ENCODE results near the gene TMEM74B. TPM values are rescaled to one million over a fixed set of nuclear protein-coding genes. Genes with fewer than 3 reads are reported as not detected.
A peak's percentile ranks its signal among the peaks of the same experiment; 100 is the strongest.

TMEM74B gene
- total and polyA plus RNA-seq, 3 experiments from 2014 or later = 0.18 TPM; not detected in 2

DNA sequence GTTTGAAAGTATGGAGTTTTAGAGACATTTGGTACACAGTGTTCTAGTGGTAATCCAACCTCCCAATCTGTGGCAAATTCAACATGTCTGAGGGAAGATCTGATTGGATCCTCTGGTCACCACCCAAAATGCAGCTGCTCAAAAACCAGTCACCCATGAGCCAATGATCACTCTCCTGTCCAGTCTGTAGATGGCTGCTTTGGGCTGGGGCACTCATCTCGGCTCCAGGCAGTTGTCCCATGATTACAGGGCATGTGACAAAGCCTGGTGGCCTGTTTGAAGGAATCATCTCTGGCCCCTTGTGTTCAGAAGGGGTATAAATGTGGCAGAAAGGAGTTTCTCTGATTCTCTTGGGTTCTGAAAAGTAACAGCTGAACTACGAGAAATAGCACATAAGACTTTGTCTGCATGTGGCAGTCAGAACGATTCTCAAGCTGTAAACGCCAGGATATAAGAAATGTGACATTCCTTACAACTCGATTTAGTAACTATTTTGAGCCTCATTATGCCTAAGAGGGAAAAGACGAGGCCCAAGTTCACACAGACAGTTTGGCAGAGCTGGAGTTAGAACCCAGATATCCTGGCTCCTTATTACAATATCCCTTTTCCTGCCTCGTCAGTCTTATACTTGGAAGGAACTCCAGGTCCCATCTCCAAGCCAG, 14.6 kb upstream of the TMEM74B start:
- no peak for DNase-seq
- H3K9me3 ChIP-seq (ENCODE audit: low read length) = no peaks in the 10 kb centered on the region
- no peaks in the 10 kb centered on the region for H3K36me3 ChIP-seq (ENCODE audit: insufficient read depth, low read length)
- H3K4me1 Mint-ChIP-seq = peaks cover 0 to 3% (median 0%) of the 10 kb centered on the region in 3 donors
- H3K36me3 Mint-ChIP-seq = no peaks in the 10 kb centered on the region
- H3K27ac Mint-ChIP-seq = no peak overlapping the region
- H3K27me3 ChIP-seq (ENCODE audit: insufficient read depth, low read length, poor library complexity, severe bottlenecking) = no peaks in the 10 kb centered on the region
- H3K27me3 Mint-ChIP-seq = peaks cover 7 to 10% of the 10 kb centered on the region in 2 donors
- H3K27ac ChIP-seq (ENCODE audit: low read depth, low read length) = no peak overlapping the region
- H3K4me3 Mint-ChIP-seq = no peak overlapping the region
- H3K4me1 ChIP-seq (ENCODE audit: insufficient read depth, low read length) = peaks cover 4% of the 10 kb centered on the region
- CTCF ChIA-PET = interaction anchor here (2.0 kb wide), 1 partner anchor 12 kb away, joined by 6 read pairs; no protein-coding TSS in a partner anchor
- no peak overlapping the region for H3K4me3 ChIP-seq (ENCODE audit: low read length)
- POLR2A ChIA-PET = interaction anchor here (0.6 kb wide), 1 partner anchor 276 kb away, joined by 3 read pairs; no protein-coding TSS in a partner anchor
- H3K9me3 Mint-ChIP-seq = no peaks in the 10 kb centered on the region

- Mint-ChIP-seq H3K36me3 (no peaks in the 10 kb centered on the region), H3K27ac (no peak overlapping the region), H3K9me3 (no peaks in the 10 kb centered on the region), H3K27me3 (peaks cover 7 to 10% of the 10 kb centered on the region in 2 donors), H3K4me1 (peaks cover 0 to 3% (median 0%) of the 10 kb centered on the region in 3 donors), H3K4me3 (no peak overlapping the region)
- Histone ChIP-seq H3K36me3 (ENCODE audit: insufficient read depth, low read length) (no peaks in the 10 kb centered on the region), H3K4me1 (ENCODE audit: insufficient read depth, low read length) (peaks cover 4% of the 10 kb centered on the region), H3K4me3 (ENCODE audit: low read length) (no peak overlapping the region), H3K9me3 (ENCODE audit: low read length) (no peaks in the 10 kb centered on the region), H3K27me3 (ENCODE audit: insufficient read depth, low read length, poor library complexity, severe bottlenecking) (no peaks in the 10 kb centered on the region), H3K27ac (ENCODE audit: low read depth, low read length) (no peak overlapping the region)
- POLR2A ChIA-PET = no interaction called here
- DNase-seq = no peak
- CTCF ChIA-PET = interaction anchor here (2.0 kb wide), 1 partner anchor 13 kb away, joined by 6 read pairs; no protein-coding TSS in a partner anchor
Measured at GRCh38 chr20:1198751-1199150, 14.0 kb upstream of the TMEM74B start.

DNA sequence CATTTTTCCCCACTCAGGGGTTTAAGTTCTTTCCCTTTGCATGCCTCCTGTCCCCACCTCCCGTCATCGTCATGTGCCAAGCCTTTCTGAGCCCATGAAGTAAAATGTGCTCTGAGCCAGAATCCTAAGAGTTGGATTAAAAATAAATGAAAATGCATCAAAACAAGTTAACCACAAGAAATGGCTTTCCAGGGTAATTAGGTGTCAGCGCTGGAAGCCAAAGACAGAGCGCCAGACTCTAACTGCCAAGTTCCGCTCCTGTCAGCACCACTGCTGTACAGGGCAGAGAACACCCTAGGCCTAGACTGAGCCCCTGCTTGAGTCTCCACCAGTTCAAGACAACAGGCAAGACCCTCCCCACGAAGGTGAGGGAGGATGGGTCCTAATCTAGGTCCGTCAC, 13.0 kb upstream of the TMEM74B start:
- Mint-ChIP-seq H3K27me3 (peaks cover 7 to 10% of the 10 kb centered on the region in 2 donors), H3K9me3 (no peaks in the 10 kb centered on the region), H3K27ac (no peak overlapping the region), H3K36me3 (no peaks in the 10 kb centered on the region), H3K4me1 (peaks cover 0 to 3% (median 0%) of the 10 kb centered on the region in 3 donors), H3K4me3 (no peak overlapping the region)
- Histone ChIP-seq H3K27me3 (ENCODE audit: insufficient read depth, low read length, poor library complexity, severe bottlenecking) (no peaks in the 10 kb centered on the region), H3K9me3 (ENCODE audit: low read length) (no peaks in the 10 kb centered on the region), H3K27ac (ENCODE audit: low read depth, low read length) (no peak overlapping the region), H3K4me3 (ENCODE audit: low read length) (no peak overlapping the region), H3K4me1 (ENCODE audit: insufficient read depth, low read length) (peaks cover 4% of the 10 kb centered on the region), H3K36me3 (ENCODE audit: insufficient read depth, low read length) (no peaks in the 10 kb centered on the region)
- POLR2A ChIA-PET = interaction anchor here (0.6 kb wide), 1 partner anchor 168 kb away, joined by 4 read pairs; no protein-coding TSS in a partner anchor
- no peak for DNase-seq
- CTCF ChIA-PET = no interaction called here

- Histone ChIP-seq H3K27me3 (ENCODE audit: insufficient read depth, low read length, poor library complexity, severe bottlenecking) (no peaks in the 10 kb centered on the region), H3K9me3 (ENCODE audit: low read length) (no peaks in the 10 kb centered on the region), H3K36me3 (ENCODE audit: insufficient read depth, low read length) (no peaks in the 10 kb centered on the region), H3K27ac (ENCODE audit: low read depth, low read length) (no peak overlapping the region), H3K4me1 (ENCODE audit: insufficient read depth, low read length) (peaks cover 4% of the 10 kb centered on the region), H3K4me3 (ENCODE audit: low read length) (no peak overlapping the region)
- Mint-ChIP-seq H3K27me3 (peaks cover 7 to 10% of the 10 kb centered on the region in 2 donors), H3K36me3 (no peaks in the 10 kb centered on the region), H3K4me3 (no peak overlapping the region), H3K4me1 (peaks cover 0 to 3% (median 0%) of the 10 kb centered on the region in 3 donors), H3K9me3 (no peaks in the 10 kb centered on the region), H3K27ac (no peak overlapping the region)
- ChIA-PET POLR2A (no interaction called here), CTCF (no interaction called here)
- no peak for DNase-seq
Measured at GRCh38 chr20:1196634-1197033, 11.9 kb upstream of the TMEM74B start.

- Mint-ChIP-seq H3K27ac (no peak overlapping the region), H3K4me3 (no peak overlapping the region), H3K36me3 (no peaks in the 10 kb centered on the region), H3K27me3 (peaks cover 5 to 10% of the 10 kb centered on the region in 2 donors), H3K9me3 (no peaks in the 10 kb centered on the region), H3K4me1 (peaks cover 0 to 3% (median 0%) of the 10 kb centered on the region in 3 donors)
- H3K27me3 ChIP-seq (ENCODE audit: insufficient read depth, low read length, poor library complexity, severe bottlenecking) = no peaks in the 10 kb centered on the region
- DNase-seq = no peak
- no peaks in the 10 kb centered on the region for H3K9me3 ChIP-seq (ENCODE audit: low read length)
- H3K27ac ChIP-seq (ENCODE audit: low read depth, low read length) = no peak overlapping the region
- H3K4me1 ChIP-seq (ENCODE audit: insufficient read depth, low read length) = peaks cover 4% of the 10 kb centered on the region
- H3K36me3 ChIP-seq (ENCODE audit: insufficient read depth, low read length) = no peaks in the 10 kb centered on the region
- ChIA-PET CTCF (no interaction called here), POLR2A (no interaction called here)
- H3K4me3 ChIP-seq (ENCODE audit: low read length) = no peak overlapping the region
Measured at GRCh38 chr20:1195226-1195625, 10.4 kb upstream of the TMEM74B start.

DNA sequence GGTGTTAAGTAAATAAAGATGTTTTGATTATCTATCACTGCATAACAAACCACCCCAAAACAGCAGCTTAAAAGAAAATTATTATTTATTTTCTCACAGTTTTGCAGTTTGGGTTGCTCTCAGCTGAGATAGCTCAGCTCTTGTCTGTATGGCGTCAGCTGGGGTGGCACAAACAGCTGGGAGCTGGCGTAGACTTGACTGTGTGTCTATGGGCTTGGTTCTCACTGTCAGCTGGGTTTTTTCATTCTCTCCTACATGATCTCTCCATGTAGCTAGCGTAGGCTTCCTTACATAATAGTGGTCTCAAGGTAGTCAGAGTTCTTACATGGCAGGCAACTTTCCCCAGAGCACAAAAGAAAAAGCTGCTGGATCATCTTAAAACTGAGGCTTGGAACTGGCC, 6.5 kb upstream of the TMEM74B start:
- Histone ChIP-seq H3K27ac (ENCODE audit: low read depth, low read length) (no peak overlapping the region), H3K9me3 (ENCODE audit: low read length) (no peaks in the 10 kb centered on the region), H3K4me3 (ENCODE audit: low read length) (no peak overlapping the region), H3K4me1 (ENCODE audit: insufficient read depth, low read length) (no peaks in the 10 kb centered on the region), H3K36me3 (ENCODE audit: insufficient read depth, low read length) (no peaks in the 10 kb centered on the region), H3K27me3 (ENCODE audit: insufficient read depth, low read length, poor library complexity, severe bottlenecking) (no peaks in the 10 kb centered on the region)
- Mint-ChIP-seq H3K27ac (no peak overlapping the region), H3K36me3 (no peaks in the 10 kb centered on the region), H3K27me3 (peaks cover under 1 to 5% of the 10 kb centered on the region in 2 donors), H3K4me1 (no peaks in the 10 kb centered on the region), H3K4me3 (no peak overlapping the region), H3K9me3 (no peaks in the 10 kb centered on the region)
- ChIA-PET CTCF (no interaction called here), POLR2A (no interaction called here)
- no peak for DNase-seq

DNA sequence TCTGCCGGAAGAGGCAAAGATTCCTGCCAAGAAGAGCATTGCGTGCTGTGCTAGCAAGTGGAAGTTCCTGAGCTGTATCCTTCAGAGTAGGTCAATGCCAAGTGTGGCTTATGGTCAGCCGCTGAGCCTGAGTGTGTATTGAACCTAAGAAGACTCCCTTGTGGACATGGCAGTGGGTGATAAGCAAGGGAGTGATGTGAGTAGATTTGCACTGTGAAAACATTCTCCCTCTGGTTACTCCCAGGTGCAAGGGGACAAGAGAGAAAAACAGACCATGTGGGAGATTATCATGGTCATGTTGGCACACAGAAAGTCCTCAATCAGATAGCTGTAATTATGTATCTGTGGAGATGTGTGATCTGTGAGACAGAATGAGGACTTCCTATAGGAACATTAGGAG, 6.1 kb upstream of the TMEM74B start:
- Mint-ChIP-seq H3K4me3 (no peak overlapping the region), H3K27ac (no peak overlapping the region), H3K4me1 (peaks cover 2 to 4% (median 3%) of the 10 kb centered on the region in 3 donors), H3K36me3 (no peaks in the 10 kb centered on the region), H3K9me3 (no peaks in the 10 kb centered on the region), H3K27me3 (peaks cover 5 to 10% of the 10 kb centered on the region in 2 donors)
- Histone ChIP-seq H3K36me3 (ENCODE audit: insufficient read depth, low read length) (no peaks in the 10 kb centered on the region), H3K9me3 (ENCODE audit: low read length) (no peaks in the 10 kb centered on the region), H3K4me1 (ENCODE audit: insufficient read depth, low read length) (no peaks in the 10 kb centered on the region), H3K4me3 (ENCODE audit: low read length) (no peak overlapping the region), H3K27ac (ENCODE audit: low read depth, low read length) (no peak overlapping the region), H3K27me3 (ENCODE audit: insufficient read depth, low read length, poor library complexity, severe bottlenecking) (no peaks in the 10 kb centered on the region)
- ChIA-PET POLR2A (no interaction called here), CTCF (no interaction called here)
- DNase-seq = no peak

DNA sequence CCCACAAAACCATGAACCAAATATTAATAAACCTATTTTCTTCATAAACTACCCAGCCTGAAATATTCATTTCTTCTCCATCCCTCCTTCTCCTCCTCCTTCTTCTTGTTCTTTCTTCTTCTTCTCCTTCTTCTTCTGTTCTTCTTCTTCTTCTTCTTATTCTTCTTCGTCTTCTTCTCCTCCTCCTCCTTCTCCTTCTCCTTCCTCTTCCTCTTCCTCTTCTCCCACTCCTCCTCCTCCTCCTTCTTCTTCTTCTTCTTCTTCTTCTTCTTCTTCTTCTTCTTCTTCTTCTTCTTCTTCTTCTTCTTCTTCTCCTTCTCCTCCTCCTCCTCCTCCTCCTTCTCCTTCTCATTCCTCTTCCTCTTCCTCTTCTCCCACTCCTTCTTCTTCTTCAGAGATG, 5.0 kb upstream of the TMEM74B start:
- peak overlapping the region in 1 of 8 donors; percentile 37 for H3K27ac Mint-ChIP-seq
- H3K4me3 ChIP-seq (ENCODE audit: low read length) = no peak overlapping the region
- H3K4me1 ChIP-seq (ENCODE audit: insufficient read depth, low read length) = no peaks in the 10 kb centered on the region
- no peak overlapping the region for H3K4me3 Mint-ChIP-seq
- H3K9me3 Mint-ChIP-seq = no peaks in the 10 kb centered on the region
- H3K36me3 ChIP-seq (ENCODE audit: insufficient read depth, low read length) = no peaks in the 10 kb centered on the region
- no peak overlapping the region for H3K27ac ChIP-seq (ENCODE audit: low read depth, low read length)
- CTCF ChIA-PET = no interaction called here
- DNase-seq = no peak
- H3K36me3 Mint-ChIP-seq = no peaks in the 10 kb centered on the region
- peaks cover 3 to 5% (median 4%) of the 10 kb centered on the region in 3 donors for H3K4me1 Mint-ChIP-seq
- H3K9me3 ChIP-seq (ENCODE audit: low read length) = no peaks in the 10 kb centered on the region
- H3K27me3 Mint-ChIP-seq = peaks cover 5 to 7% of the 10 kb centered on the region in 2 donors
- POLR2A ChIA-PET = no interaction called here
- H3K27me3 ChIP-seq (ENCODE audit: insufficient read depth, low read length, poor library complexity, severe bottlenecking) = no peaks in the 10 kb centered on the region
